PC-3 (cell line): ENCODE data around the gene SNX13. TPM values are rescaled to one million over a fixed set of nuclear protein-coding genes. Genes with fewer than 3 reads are reported as not detected.
A peak's percentile ranks its signal among the peaks of the same experiment; 100 is the strongest.

Experiments used
- ATAC-seq: fragments of 200-7000 bp; cut with Tn5 transposase; 2 replicates; pipeline ENCODE4 v1.9.1; 2020; ENCODE audit warnings: mild to moderate bottlenecking, moderate library complexity
- BruUV-seq: library from RNA; stranded (reverse); fragments of 400-500 nt; replicated peaks from 2 replicates; lab custom pipeline; 2021; lab: Mats Ljungman, UMichigan
- CTCF ChIA-PET: fragments of 300-600 bp; sonication (Branson Sonifier 250); formaldehyde crosslinking; loops from one replicate; lab custom pipeline; 2022; ENCODE audit warnings: antibody characterized with exemption; lab: Charles Lee
- POLR2A ChIA-PET: fragments of 300-600 bp; sonication (Branson Sonifier 250); formaldehyde crosslinking; loops from one replicate; lab custom pipeline; 2022; ENCODE audit warnings: antibody characterized with exemption; ENCODE audit not compliant: unreplicated experiment; lab: Charles Lee
- DNase-seq: peaks from one replicate; pipeline ENCODE4 v3.0.0-alpha.2; 2015
- H2AFZ ChIP-seq: fragments of 300-600 bp; sonication (generic); 2 replicates; pipeline ENCODE4 v1.6.0; 2016; ENCODE audit warnings: antibody characterized with exemption, low read length
- H3F3A ChIP-seq: fragments of 300-600 bp; sonication (generic); one replicate; pipeline ENCODE4 v1.6.0; 2017; ENCODE audit warnings: antibody characterized with exemption, low read length, control low read depth, mild to moderate bottlenecking; ENCODE audit not compliant: unreplicated experiment
- H3K27ac ChIP-seq: fragments of 300-600 bp; sonication (generic); 2 replicates; pipeline ENCODE4 v1.5.1; 2016; ENCODE audit warnings: mild to moderate bottlenecking, low read length
- H3K27me3 ChIP-seq: fragments of 300-600 bp; sonication (generic); 2 replicates; pipeline ENCODE4 v1.6.1; 2016; ENCODE audit warnings: low read length, mixed read lengths
- H3K36me3 ChIP-seq: fragments of 300-600 bp; sonication (generic); 2 replicates; pipeline ENCODE4 v1.6.1; 2016; ENCODE audit warnings: low read depth, mixed run types, low read length, mixed read lengths
- H3K4me1 ChIP-seq: fragments of 300-600 bp; sonication (generic); 2 replicates; pipeline ENCODE4 v1.5.1; 2016; ENCODE audit warnings: low read length; ENCODE audit not compliant: insufficient read depth
- H3K4me2 ChIP-seq: fragments of 300-600 bp; sonication (generic); 2 replicates; pipeline ENCODE4 v1.6.0; 2016; ENCODE audit warnings: low read length
- H3K4me3 ChIP-seq: fragments of 300-600 bp; sonication (generic); 2 replicates; pipeline ENCODE4 v1.5.1; 2016; ENCODE audit warnings: mild to moderate bottlenecking, low read length, mixed read lengths
- H3K79me2 ChIP-seq: fragments of 300-600 bp; sonication (generic); 2 replicates; pipeline ENCODE4 v1.6.1; 2017; ENCODE audit warnings: low read length, mixed read lengths
- H3K9ac ChIP-seq: fragments of 300-600 bp; sonication (generic); 2 replicates; pipeline ENCODE4 v1.6.0; 2016; ENCODE audit warnings: mild to moderate bottlenecking, low read length
- H3K9me2 ChIP-seq: fragments of 300-600 bp; sonication (generic); replicated peaks from 2 replicates; pipeline ENCODE4 v1.6.1; 2016; ENCODE audit warnings: mixed run types, low read length, mixed read lengths
- H3K9me3 ChIP-seq: fragments of 300-600 bp; sonication (generic); 2 replicates; pipeline ENCODE4 v1.6.1; 2016; ENCODE audit warnings: low read length, mixed read lengths
- H4K20me1 ChIP-seq: fragments of 300-600 bp; sonication (generic); 2 replicates; pipeline ENCODE4 v1.6.1; 2016; ENCODE audit warnings: low read length, mixed read lengths
- CTCF ChIP-seq: fragments of 300-600 bp; sonication (generic); conservative IDR thresholded peaks from 2 replicates; pipeline ENCODE4 v1.5.1; 2017; ENCODE audit warnings: antibody characterized with exemption, low read depth, mild to moderate bottlenecking, low read length
- EZH2 ChIP-seq: fragments of 300-600 bp; sonication (generic); IDR thresholded peaks from one replicate; pipeline ENCODE4 v1.6.1; 2017; ENCODE audit warnings: antibody characterized with exemption, mild to moderate bottlenecking, low read length; ENCODE audit not compliant: unreplicated experiment
- EZH2phosphoT487 ChIP-seq: fragments of 300-600 bp; sonication (generic); IDR thresholded peaks from 2 replicates; pipeline ENCODE4 v1.6.1; 2018; ENCODE audit warnings: mild to moderate bottlenecking, antibody characterized with exemption, low read length, borderline replicate concordance
- intact Hi-C: fragments of 100-400 bp; cut with micrococcal nuclease; formaldehyde crosslinking; loops from 2 replicates; pipeline ENCODE4 v1.9.0; 2023
- total RNA-seq: library from RNA; depleted of rRNA; stranded (reverse); fragments of >200 nt; gene quantifications from 2 replicates; pipeline ENCODE4 v1.2.3, GENCODE V29; 2014

Gene SNX13
- total RNA-seq, 1 experiment from 2014 or later: 33.9 TPM

- POLR2A ChIA-PET: no interaction called here
- ATAC-seq (peak; percentile 47), DNase-seq (peak; percentile 67)
- Histone ChIP-seq H3K27ac (peak overlapping the region; percentile 71), H3K36me3 (no peaks in the 10 kb centered on the region), H3K9me3 (no peaks in the 10 kb centered on the region), H3K79me2 (peaks cover 64% of the 10 kb centered on the region), H3K9ac (peak overlapping the region; percentile 96), H3K4me2 (peak overlapping the region; percentile 96), H3K27me3 (no peaks in the 10 kb centered on the region), H4K20me1 (peaks cover 15% of the 10 kb centered on the region; the same call in 1 of the 2 replicates), H3K9me2 (no peaks in the 10 kb centered on the region), H3K4me3 (peak overlapping the region; percentile 94), H3K4me1 (peaks cover 37% of the 10 kb centered on the region), H3F3A (no peaks in the 10 kb centered on the region), H2AFZ (peak overlapping the region; percentile 99)
- CTCF ChIA-PET: no interaction called here
- intact Hi-C loops: loop anchor here (1.0 kb wide), 1 partner anchor 26 kb away; no protein-coding TSS in a partner anchor
- TF ChIP-seq EZH2: no peak
- no peak for TF ChIP-seq CTCF
- no peak for TF ChIP-seq EZH2phosphoT487
- no TSS peak for BruUV-seq
Measured at GRCh38 chr7:17939211-17939605, 1.1 kb downstream of the SNX13 start.

GRCh38 chr7:17937506-17938120, 2.7 kb downstream of the SNX13 start:
- POLR2A ChIA-PET: interaction anchor here (0.6 to 0.7 kb wide), 2 partner anchors 105 to 214 kb away, joined by 5 to 7 read pairs; no protein-coding TSS in a partner anchor
- peak overlapping the region; percentile 94 for H3K4me3 ChIP-seq
- intact Hi-C loops: no loop called here

More at GRCh38 chr7:17937506-17938120, 2.7 kb downstream of the SNX13 start:
- Histone ChIP-seq H3F3A (no peaks in the 10 kb centered on the region), H4K20me1 (peaks cover 17% of the 10 kb centered on the region; the same call in 1 of the 2 replicates), H3K36me3 (no peaks in the 10 kb centered on the region), H3K4me2 (peak overlapping the region; percentile 96), H3K9me3 (no peaks in the 10 kb centered on the region), H3K79me2 (peaks cover 80% of the 10 kb centered on the region), H3K9ac (peak overlapping the region; percentile 96; the same call in 1 of the 2 replicates), H2AFZ (no peak overlapping the region), H3K27ac (no peak overlapping the region), H3K27me3 (no peaks in the 10 kb centered on the region), H3K9me2 (no peaks in the 10 kb centered on the region), H3K4me1 (peaks cover 37% of the 10 kb centered on the region)
- no peak for TF ChIP-seq CTCF
- no peak for TF ChIP-seq EZH2phosphoT487
- TF ChIP-seq EZH2: no peak
- CTCF ChIA-PET: interaction anchor here (1.0 kb wide), 1 partner anchor 168 kb away, joined by 5 read pairs; no protein-coding TSS in a partner anchor
- DNase-seq (peak; percentile 24), ATAC-seq (no peak)
- no TSS peak for BruUV-seq
